Lower leg skin (tissue), 4 donors: ENCODE data around the gene CFAP161. TPM values are rescaled to one million over a fixed set of nuclear protein-coding genes. Genes with fewer than 3 reads are reported as not detected.

Experiments used
- DNase-seq, 2 donors: peaks; one replicate each; pipeline ENCODE4 v3.0.0-alpha.2; 2019; ENCODE audit warnings: low spot score in 2 of 2
- H3K4me3 ChIP-seq: fragments of 200-600 bp; sonication (generic); 2 replicates; pipeline ENCODE4 v1.5.1; 2017; ENCODE audit warnings: mild to moderate bottlenecking, low read depth; ENCODE audit not compliant: poor library complexity, severe bottlenecking
- POLR2A ChIP-seq, 2 donors: fragments of 450-650 bp; IDR thresholded peaks; one replicate each; pipeline ENCODE4 v1.6.1; 2016 to 2017; ENCODE audit warnings: antibody characterized with exemption in 2 of 2, mild to moderate bottlenecking in 1 of 2, moderate library complexity in 1 of 2
- WGBS, 2 donors: methylation state at CpG; one replicate each; pipeline ENCODE4 v1.1.5; 2018; 5-methylcytosine and 5-hydroxymethylcytosine counted together
- intact Hi-C: fragments of 100-400 bp; cut with DNase I; formaldehyde crosslinking; loops from one replicate; pipeline ENCODE4 v1.15.0; 2023; ENCODE audit warnings: low total_unique reads
- total RNA-seq, 4 donors: library from RNA; depleted of rRNA; stranded (reverse); fragments of >200 nt; gene quantifications; one replicate each; pipeline ENCODE4 v1.1.0, GENCODE V29; 2016
- TF ChIP-seq, protein P1 (sequence below), 3 donors: fragments of 450-650 bp; IDR thresholded peaks; one replicate each; pipeline ENCODE4 v1.5.1; 2016; ENCODE audit warnings: antibody characterized with exemption in 3 of 3, mild to moderate bottlenecking in 3 of 3, moderate library complexity in 2 of 3

Gene CFAP161
- total RNA-seq, 4 donors from 2014 or later, result 0.25 to 0.49 TPM; not detected in 2

GRCh38 chr15:81165535-81165934, 31.5 kb downstream of the CFAP161 start:
- TF ChIP-seq POLR2A (IDR thresholded peaks at IDR 0.05), result no peak
- TF ChIP-seq, protein P1, sequence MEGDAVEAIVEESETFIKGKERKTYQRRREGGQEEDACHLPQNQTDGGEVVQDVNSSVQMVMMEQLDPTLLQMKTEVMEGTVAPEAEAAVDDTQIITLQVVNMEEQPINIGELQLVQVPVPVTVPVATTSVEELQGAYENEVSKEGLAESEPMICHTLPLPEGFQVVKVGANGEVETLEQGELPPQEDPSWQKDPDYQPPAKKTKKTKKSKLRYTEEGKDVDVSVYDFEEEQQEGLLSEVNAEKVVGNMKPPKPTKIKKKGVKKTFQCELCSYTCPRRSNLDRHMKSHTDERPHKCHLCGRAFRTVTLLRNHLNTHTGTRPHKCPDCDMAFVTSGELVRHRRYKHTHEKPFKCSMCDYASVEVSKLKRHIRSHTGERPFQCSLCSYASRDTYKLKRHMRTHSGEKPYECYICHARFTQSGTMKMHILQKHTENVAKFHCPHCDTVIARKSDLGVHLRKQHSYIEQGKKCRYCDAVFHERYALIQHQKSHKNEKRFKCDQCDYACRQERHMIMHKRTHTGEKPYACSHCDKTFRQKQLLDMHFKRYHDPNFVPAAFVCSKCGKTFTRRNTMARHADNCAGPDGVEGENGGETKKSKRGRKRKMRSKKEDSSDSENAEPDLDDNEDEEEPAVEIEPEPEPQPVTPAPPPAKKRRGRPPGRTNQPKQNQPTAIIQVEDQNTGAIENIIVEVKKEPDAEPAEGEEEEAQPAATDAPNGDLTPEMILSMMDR (IDR thresholded peaks at IDR 0.05), result no peak
- no peak for DNase-seq
- intact Hi-C loops, result loop anchor here (10.0 kb wide), 1 partner anchor 61 kb away; no protein-coding TSS in a partner anchor
- H3K4me3 ChIP-seq, result no peak overlapping the region
- WGBS, 2 donors, result 59 to 69% methylated on average over 3 of the region's 3 CpGs

GRCh38 chr15:81166636-81167305, 32.7 kb downstream of the CFAP161 start:
- no peak overlapping the region for H3K4me3 ChIP-seq
- WGBS, 2 donors, result 32 to 46% methylated on average over 3 of the region's 3 CpGs
- TF ChIP-seq POLR2A (IDR thresholded peaks at IDR 0.05), result no peak
- TF ChIP-seq, protein P1 (IDR thresholded peaks at IDR 0.05), result no peak
- DNase-seq, result no peak
- intact Hi-C loops, result loop anchor here (10.0 kb wide), 1 partner anchor 62 kb away; no protein-coding TSS in a partner anchor

DNA sequence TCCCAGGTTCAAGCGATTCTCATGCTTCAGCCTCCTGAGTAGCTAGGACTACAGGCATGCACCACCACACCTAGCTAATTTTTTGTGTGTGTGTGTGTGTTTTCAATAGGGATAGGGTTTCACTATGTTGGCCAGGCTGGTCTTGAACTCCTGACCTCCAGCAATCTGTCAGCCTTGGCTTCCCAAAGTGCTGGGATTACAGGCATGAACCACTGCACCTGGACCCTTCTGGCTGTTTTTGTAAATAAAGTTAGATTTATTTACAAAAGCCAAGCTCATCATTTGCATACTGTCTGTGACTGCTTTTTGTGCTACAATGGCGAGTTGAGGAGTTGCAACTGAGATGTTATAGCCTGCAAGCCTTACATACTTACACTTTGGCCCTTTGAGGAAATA, 34.1 kb downstream of the CFAP161 start:
- TF ChIP-seq, protein P1 (IDR thresholded peaks at IDR 0.05), result no peak
- no peak for TF ChIP-seq POLR2A (IDR thresholded peaks at IDR 0.05)
- WGBS, 2 donors, result 89 to 96% methylated on average over 2 of the region's 2 CpGs
- DNase-seq, result no peak
- intact Hi-C loops, result loop anchor here (10.0 kb wide), 1 partner anchor 63 kb away; no protein-coding TSS in a partner anchor
- no peak overlapping the region for H3K4me3 ChIP-seq

DNA sequence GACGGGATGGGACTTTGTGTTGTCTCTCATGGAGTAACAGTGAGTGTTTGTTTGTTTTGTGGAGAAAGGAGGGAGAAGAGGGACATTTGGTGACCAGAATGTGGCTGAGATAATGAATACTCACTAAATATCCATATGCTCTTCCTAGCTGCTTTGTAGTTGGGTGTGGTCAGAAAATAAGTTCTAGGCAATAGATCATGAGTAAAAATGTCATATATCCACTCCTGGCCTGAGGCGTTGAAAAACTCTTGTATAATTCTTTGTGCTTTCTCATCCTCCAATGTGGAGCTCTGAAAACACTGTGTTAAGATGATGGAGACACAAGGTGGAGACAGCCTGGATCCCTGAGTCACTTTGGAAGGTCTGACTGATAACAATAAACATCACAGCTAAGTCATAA, 34.6 kb downstream of the CFAP161 start:
- whole genome bisulfite sequencing, 2 donors, result 62 to 74% methylated on average over 2 of the region's 2 CpGs
- DNase-seq, result no peak
- no peak overlapping the region for H3K4me3 ChIP-seq
- intact Hi-C loops, result loop anchor here (10.0 kb wide), 1 partner anchor 64 kb away; no protein-coding TSS in a partner anchor
- TF ChIP-seq, protein P1 (IDR thresholded peaks at IDR 0.05), result no peak
- no peak for TF ChIP-seq POLR2A (IDR thresholded peaks at IDR 0.05)

DNA sequence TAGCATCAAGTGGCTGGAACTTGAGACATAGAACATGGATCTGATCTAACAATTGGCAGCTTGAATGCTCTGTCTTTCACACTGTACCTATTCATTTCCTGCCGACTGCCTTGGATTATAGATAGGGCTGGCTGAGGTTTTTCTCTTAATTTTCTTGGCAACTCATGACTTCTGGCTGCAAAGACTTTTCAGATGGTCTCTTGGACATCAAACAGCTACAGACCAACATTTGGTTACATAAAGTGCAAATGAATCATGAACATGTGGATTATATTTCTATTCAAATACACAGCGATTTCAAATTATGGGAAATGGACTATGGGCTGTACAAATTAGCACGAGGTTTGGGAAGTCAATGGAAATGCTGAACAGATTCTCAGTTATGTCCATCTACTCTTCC, 36.4 kb downstream of the CFAP161 start:
- H3K4me3 ChIP-seq, result no peak overlapping the region
- no peak for DNase-seq
- 41 to 53% methylated on average over 3 of the region's 3 CpGs for WGBS, 2 donors
- TF ChIP-seq, protein P1 (IDR thresholded peaks at IDR 0.05), result no peak
- TF ChIP-seq POLR2A (IDR thresholded peaks at IDR 0.05), result no peak
- intact Hi-C loops, result no loop called here

DNA sequence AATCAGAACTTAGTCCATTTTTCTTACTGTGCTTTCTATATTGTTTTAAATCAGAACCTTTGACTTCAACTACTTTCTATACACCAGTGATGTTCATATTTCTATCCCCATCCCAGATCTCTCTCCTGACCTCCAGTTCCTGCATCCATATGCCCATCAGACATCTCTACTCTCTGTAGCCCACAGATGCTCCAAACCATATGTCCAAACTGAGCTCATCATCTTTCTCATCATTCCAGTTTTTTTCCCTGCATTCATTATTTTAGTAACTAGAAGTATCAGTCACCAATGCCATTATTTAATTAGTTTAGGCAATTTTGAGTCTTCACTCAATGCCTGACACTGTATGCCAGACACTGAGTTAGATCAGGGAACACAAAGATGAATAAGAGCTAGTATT, 37.2 kb downstream of the CFAP161 start:
- TF ChIP-seq, protein P1 (IDR thresholded peaks at IDR 0.05), result no peak
- no peak for TF ChIP-seq POLR2A (IDR thresholded peaks at IDR 0.05)
- intact Hi-C loops, result no loop called here

More for the DNA sequence above, 37.2 kb downstream of the CFAP161 start:
- H3K4me3 ChIP-seq, result no peak overlapping the region
- no peak for DNase-seq
